SW 1271 (cell line): ENCODE results near the gene DLG2.
"Not testable (repeated sequence)": the region's sequence is repeated elsewhere in the genome, so short reads cannot be mapped to it uniquely, and the experiment has no call there.

Source experiments
- DNase-seq, 2 experiments: peaks; one replicate each; lab custom pipeline; 2025; lab: John Stamatoyannopoulos, UW

DLG2 gene

GRCh38 chr11:83642500-83642899, 1984.6 kb downstream of the DLG2 start:
- no peak for DNase-seq

- no peak for DNase-seq
Observed at GRCh38 chr11:83641511-83641910, 1985.6 kb downstream of the DLG2 start.

GRCh38 chr11:83639995-83640758, 1987.0 kb downstream of the DLG2 start:
- DNase-seq = no peak

GRCh38 chr11:83635166-83635565, 1992.0 kb downstream of the DLG2 start:
- DNase-seq = no peak

GRCh38 chr11:83630211-83630610, 1996.9 kb downstream of the DLG2 start:
- no peak for DNase-seq

GRCh38 chr11:83629775-83630174, 1997.4 kb downstream of the DLG2 start:
- no peak for DNase-seq

GRCh38 chr11:83628622-83629355, 1998.4 kb downstream of the DLG2 start:
- no peak for DNase-seq

- DNase-seq = no peak
Observed at GRCh38 chr11:83625336-83625735, 2001.8 kb downstream of the DLG2 start.

GRCh38 chr11:83617671-83618070, 2009.5 kb downstream of the DLG2 start:
- no peak for DNase-seq

GRCh38 chr11:83613767-83614121, 2013.4 kb downstream of the DLG2 start:
- DNase-seq = no peak

- no peak for DNase-seq
Observed at GRCh38 chr11:83612891-83613766, 2014.0 kb downstream of the DLG2 start.

- DNase-seq = no peak
Observed at GRCh38 chr11:83611600-83611999, 2015.5 kb downstream of the DLG2 start.

- DNase-seq = no peak
Observed at GRCh38 chr11:83611031-83611430, 2016.1 kb downstream of the DLG2 start.

- no peak for DNase-seq
Observed at GRCh38 chr11:83609191-83609590, 2018.0 kb downstream of the DLG2 start.

- no peak for DNase-seq
Observed at GRCh38 chr11:83608571-83608970, 2018.6 kb downstream of the DLG2 start.

- DNase-seq = no peak
Observed at GRCh38 chr11:83601914-83602527, 2025.1 kb downstream of the DLG2 start.

GRCh38 chr11:83601201-83601913, 2025.8 kb downstream of the DLG2 start:
- no peak for DNase-seq

GRCh38 chr11:83600661-83601060, 2026.5 kb downstream of the DLG2 start:
- DNase-seq = no peak

- DNase-seq = no peak
Observed at GRCh38 chr11:83599066-83599465, 2028.1 kb downstream of the DLG2 start.

- DNase-seq = not testable (repeated sequence)
Observed at GRCh38 chr11:83587797-83588196, 2039.3 kb downstream of the DLG2 start.

GRCh38 chr11:83583757-83584366, 2043.3 kb downstream of the DLG2 start:
- DNase-seq = peak in 1 of 2 experiments; percentile 3
